ENCODE measurements around the gene ACP6.
"Not testable (repeated sequence)": the region's sequence is repeated elsewhere in the genome, so short reads cannot be mapped to it uniquely, and the experiment has no call there.

Gene ACP6

GRCh38 chr1:147620543-147620942 lies 49.8 kb downstream of the ACP6 start:
- DNase-seq (ENCODE audit: low spot score), result no peak

GRCh38 chr1:147619741-147620140 lies 50.6 kb downstream of the ACP6 start:
- DNase-seq (ENCODE audit: low spot score), result no peak

GRCh38 chr1:147618771-147619170 lies 51.6 kb downstream of the ACP6 start:
- no peak for DNase-seq (ENCODE audit: low spot score)

- no peak for DNase-seq (ENCODE audit: low spot score)
Observed at GRCh38 chr1:147618077-147618569, 52.2 kb downstream of the ACP6 start.

GRCh38 chr1:147614966-147615365 lies 55.4 kb downstream of the ACP6 start:
- DNase-seq (ENCODE audit: low spot score), result not testable (repeated sequence)

GRCh38 chr1:147613506-147613905 lies 56.8 kb downstream of the ACP6 start:
- peak; percentile 34 for DNase-seq (ENCODE audit: low spot score)

DNA sequence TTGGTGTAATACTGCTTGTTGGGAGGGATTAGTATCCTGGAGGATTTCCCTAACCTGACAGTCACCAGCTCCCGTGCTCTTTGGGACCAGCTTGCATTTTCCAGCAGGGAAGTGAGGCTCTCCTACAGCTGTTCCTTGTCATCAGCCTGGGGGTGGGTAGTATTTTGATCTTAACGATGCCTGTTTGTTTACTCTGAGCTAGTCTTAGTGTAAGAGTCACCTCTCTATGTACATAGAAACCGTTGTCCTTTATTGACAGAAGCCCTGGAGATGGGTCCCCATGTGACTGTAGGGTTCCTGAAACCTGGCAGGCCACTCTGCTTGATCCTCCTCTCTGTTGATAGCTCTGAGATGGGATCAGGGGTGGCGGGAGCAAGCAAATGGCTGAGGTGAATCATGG lies 58.0 kb downstream of the ACP6 start:
- no peak for DNase-seq (ENCODE audit: low spot score)

DNA sequence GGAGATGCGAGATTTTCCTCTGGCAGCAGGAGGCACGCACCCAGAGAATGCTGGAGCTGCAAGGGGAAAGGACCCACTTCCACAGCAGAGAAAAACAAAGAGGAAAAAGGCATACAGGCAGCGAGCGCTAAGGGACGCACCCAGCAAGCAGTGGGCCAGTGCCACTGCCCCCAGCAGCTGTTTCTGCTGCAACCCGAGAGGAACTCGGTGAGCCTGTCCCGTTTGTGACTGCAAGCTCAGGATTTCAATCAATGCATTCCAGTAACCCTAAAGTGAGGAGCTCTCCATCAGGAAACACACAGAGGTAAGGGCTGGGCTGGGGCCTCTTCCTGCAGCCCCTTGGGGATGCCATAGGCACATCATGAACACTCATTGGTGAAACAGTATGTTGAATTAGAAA lies 58.7 kb downstream of the ACP6 start:
- DNase-seq (ENCODE audit: low spot score), result no peak

DNA sequence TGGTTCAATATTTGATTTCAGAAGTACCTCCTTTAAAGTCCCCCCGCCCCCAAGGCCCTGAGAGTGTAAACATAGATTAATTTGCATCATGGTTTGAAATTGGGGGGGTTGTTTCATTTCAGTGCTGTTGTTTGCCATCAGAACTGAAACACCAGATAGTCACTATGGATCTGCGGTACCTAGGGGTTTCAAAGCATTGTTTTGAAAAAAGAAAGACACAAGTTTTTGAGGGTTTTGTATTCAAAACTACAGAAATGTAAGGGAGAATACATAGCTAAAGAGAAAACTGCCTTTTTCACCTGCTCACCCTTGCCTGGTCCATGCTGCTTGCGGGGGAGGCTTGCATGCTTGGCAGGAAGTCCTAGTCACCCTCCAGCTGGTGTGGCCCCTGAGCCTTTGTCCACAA lies 59.3 kb downstream of the ACP6 start:
- no peak for DNase-seq (ENCODE audit: low spot score)

GRCh38 chr1:147609358-147609757 lies 61.0 kb downstream of the ACP6 start:
- no peak for DNase-seq (ENCODE audit: low spot score)

DNA sequence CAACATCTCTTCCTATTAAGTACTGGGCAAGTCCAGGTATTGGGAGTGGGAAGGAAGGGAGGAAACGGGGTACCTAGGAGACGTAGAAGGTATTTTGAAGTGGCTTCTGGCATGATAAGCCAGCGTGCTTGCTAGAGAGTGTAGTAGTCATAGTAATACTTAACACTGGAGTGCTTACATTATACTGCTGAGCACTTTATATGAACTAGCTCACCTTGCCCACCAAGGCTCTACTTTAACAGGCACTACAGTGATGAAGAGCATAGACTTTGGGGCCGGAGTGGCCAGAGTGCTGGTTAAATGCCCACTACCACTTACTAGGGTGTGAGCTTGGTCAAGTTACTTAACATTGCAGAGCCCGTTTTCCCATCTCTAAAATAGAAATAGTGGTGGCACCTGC lies 61.7 kb downstream of the ACP6 start:
- DNase-seq (ENCODE audit: low spot score), result no peak

GRCh38 chr1:147605591-147605990 lies 64.7 kb downstream of the ACP6 start:
- no peak for DNase-seq (ENCODE audit: low spot score)

DNA sequence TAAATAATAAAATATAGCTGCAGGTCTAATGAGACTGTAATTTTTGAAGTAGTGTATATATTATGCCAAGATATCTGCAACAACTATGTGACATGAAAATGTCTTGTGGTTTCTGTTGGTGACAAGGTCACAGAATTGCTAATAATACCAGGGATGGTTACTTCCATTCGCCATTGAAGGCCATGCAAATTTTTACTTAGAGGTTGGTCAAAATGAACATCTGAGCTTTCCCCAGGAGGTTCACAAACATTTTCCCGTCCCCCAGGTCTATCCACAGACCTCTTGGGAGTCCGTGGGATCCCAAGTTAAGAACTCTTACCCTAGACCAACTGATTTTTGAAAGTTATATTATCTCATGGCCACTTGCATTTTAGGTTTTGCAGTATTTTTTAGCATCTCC lies 66.3 kb downstream of the ACP6 start:
- DNase-seq (ENCODE audit: low spot score), result no peak

- peak; percentile 22 for DNase-seq (ENCODE audit: low spot score)
Observed at GRCh38 chr1:147600119-147601111, 69.9 kb downstream of the ACP6 start.

GRCh38 chr1:147599362-147600118 lies 70.8 kb downstream of the ACP6 start:
- peak; percentile 98 for DNase-seq (ENCODE audit: low spot score)

DNA sequence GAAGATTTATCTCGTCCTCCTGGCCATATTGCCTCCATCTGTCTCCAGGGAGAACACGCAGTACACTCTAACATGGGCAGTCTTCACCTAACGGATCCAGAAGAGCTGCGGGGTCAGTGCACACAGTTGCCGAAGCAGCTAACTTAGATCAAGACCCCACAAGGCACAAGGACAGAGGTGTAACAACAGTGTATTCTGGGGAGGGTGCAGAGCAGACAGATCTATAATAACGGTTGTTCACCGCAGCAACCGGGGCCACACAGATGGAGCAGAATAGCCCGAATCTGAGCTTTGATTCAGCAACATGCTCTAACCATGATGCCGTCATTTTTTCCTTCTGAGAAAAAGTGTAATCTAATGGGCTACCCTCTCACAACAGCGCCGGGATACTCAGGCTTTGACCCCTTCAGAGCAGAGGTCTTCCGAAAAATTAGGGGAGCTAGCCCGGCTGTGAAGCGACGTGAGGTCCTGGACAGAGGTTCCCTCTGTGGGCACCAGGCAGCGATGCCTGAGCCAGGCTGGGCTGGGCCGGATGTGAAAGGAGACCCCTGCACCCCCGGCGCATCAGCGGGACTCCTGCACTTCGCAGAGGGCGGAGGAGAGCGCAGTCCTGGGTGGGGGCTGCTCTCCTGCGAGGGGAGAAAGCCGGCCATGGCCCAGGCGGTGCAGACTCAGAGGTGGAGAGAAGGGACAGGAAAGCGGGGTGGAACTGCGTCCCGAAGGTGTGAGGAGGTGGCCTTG lies 71.5 kb downstream of the ACP6 start:
- no peak for DNase-seq (ENCODE audit: low spot score)

DNA sequence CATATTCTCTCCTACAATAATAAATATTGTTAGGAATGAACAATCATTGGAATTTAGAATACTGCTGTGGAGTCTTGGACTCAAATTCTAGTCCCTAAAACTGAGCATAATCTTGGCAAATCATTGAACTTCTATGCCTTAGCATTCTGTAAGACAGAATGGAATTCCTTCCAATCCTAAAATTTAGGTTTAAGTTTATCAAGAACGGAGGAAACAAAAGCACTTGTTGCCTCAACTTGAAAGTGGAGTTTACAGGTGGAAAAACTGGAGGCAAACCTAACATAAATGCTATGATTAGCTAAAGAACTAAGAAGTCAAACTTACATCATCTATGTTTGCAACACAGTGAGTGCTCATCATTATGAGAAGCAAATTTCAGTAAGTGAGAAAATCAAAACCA lies 73.3 kb downstream of the ACP6 start:
- no peak for DNase-seq (ENCODE audit: low spot score)
